Measurements from ENCODE around the gene ZAP70.

The ZAP70 gene

DNA sequence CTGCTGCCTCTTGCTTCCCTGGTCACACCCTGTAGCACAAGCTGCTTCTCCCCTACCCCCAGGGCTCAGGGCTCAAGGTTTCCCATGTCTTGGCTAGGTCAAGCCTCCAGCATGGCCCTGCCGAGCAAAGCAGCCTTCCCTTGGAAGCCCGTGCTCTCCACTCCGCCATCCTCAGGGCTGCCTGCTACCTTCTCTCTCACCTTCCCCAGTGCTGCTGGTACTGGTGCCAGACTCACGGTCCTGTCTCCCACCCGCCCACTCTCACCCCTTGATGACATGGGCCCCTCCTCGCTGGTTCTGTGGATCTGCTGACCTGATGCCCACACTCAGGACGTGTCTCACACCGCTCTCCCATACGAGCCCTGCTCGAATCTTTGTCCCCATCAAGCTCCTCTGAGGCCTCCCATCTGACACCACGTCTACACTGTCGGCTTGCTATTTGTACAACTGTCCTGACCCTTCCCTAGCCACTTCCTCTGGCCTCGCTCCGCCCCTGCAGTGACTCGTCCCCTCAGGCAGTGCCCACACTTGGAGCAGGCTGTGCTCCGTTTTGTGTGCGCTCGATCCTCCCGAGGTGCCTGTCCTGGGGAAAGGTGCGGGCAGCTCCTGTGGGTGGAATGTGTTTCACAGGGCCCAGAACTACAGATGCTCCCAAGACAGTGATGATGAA, 49.9 kb downstream of the ZAP70 start:
- DNase-seq (ENCODE audit: low read depth): no peak
- no peak overlapping the region for H3K4me3 ChIP-seq (ENCODE audit: low read depth, low read length)
- no peak for TF ChIP-seq CTCF (conservative IDR thresholded peaks at IDR 0.05; ENCODE audit: low read depth, low read length)

- no peak for TF ChIP-seq CTCF (conservative IDR thresholded peaks at IDR 0.05; ENCODE audit: low read depth, low read length)
- DNase-seq (ENCODE audit: low read depth): no peak
- no peak overlapping the region for H3K4me3 ChIP-seq (ENCODE audit: low read depth, low read length)
These were observed 51.3 kb downstream of the ZAP70 start for GRCh38 chr2:97764559-97765263.

- H3K4me3 ChIP-seq (ENCODE audit: low read depth, low read length): no peak overlapping the region
- TF ChIP-seq CTCF (conservative IDR thresholded peaks at IDR 0.05; ENCODE audit: low read depth, low read length): no peak
These were observed 52.6 kb downstream of the ZAP70 start for GRCh38 chr2:97765933-97766332.

DNA sequence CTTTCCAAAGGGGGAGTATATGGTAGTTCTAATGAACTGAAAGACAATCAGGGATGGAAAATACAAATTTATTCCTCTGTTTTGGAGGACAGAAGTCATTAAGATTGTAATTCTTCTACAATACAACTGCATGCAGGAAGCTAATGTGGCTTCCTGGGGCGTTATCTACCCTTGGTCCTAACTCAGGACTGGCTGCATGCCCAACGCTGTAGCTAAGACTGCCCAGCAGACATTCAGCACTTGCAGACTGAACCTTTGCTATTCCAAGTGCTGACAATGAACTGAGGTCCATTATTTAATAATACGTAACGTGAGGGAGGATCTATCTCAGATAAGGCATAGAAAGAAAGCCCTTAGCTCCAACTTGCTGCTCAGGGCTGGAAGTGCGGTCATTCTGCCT, 53.2 kb downstream of the ZAP70 start:
- no peak overlapping the region for H3K4me3 ChIP-seq (ENCODE audit: low read depth, low read length)
- no peak for DNase-seq (ENCODE audit: low read depth)
- no peak for TF ChIP-seq CTCF (conservative IDR thresholded peaks at IDR 0.05; ENCODE audit: low read depth, low read length)

More at GRCh38 chr2:97765933-97766332, 52.6 kb downstream of the ZAP70 start:
- DNase-seq (ENCODE audit: low read depth): no peak

DNA sequence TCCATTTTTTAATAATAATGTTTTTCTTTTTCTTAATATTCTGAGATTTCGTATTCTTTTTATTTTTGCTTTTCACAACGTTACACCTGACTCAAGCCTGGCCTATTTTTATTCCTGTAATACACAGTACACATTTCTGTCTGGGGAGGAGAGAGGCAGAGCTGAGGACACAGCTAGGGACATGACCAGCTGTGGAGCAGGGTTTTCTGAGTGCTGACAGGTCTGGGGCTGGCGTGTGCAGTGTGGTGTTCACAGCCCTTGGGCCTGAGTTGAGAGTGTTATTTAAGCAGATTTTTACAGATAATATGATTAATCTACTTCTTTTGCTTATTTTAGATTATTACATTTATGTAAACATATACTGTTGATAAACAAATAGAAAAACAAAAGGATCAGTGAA, 55.9 kb downstream of the ZAP70 start:
- DNase-seq (ENCODE audit: low read depth): no peak
- H3K4me3 ChIP-seq (ENCODE audit: low read depth, low read length): no peak overlapping the region
- TF ChIP-seq CTCF (conservative IDR thresholded peaks at IDR 0.05; ENCODE audit: low read depth, low read length): no peak

DNA sequence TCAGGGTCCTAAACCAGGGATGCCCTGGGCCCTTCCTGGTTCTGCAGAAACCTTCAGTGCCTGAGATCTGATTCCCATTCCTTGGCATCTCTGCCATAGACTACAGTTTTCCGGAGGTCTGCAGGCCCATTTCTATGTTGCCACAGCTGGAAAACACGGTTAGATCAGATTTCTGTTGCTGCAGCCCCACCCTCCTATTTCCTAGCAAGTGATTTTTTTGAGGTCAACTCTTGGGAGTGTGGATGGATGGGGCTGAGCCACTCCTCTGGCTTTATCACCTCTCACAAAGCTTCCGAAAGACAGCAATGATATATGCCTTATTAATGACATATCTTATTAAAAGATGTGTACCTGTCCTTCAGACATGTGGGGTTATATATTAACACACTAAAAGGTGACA, 56.3 kb downstream of the ZAP70 start:
- DNase-seq (ENCODE audit: low read depth): no peak
- no peak overlapping the region for H3K4me3 ChIP-seq (ENCODE audit: low read depth, low read length)
- no peak for TF ChIP-seq CTCF (conservative IDR thresholded peaks at IDR 0.05; ENCODE audit: low read depth, low read length)

- no peak for TF ChIP-seq CTCF (conservative IDR thresholded peaks at IDR 0.05; ENCODE audit: low read depth, low read length)
- no peak overlapping the region for H3K4me3 ChIP-seq (ENCODE audit: low read depth, low read length)
- no peak for DNase-seq (ENCODE audit: low read depth)
These were observed 57.1 kb downstream of the ZAP70 start for GRCh38 chr2:97770445-97770844.

All from choroid plexus epithelial cell (primary cell).